ENCODE data around the gene AGAP2. TPM values are rescaled to one million over a fixed set of nuclear protein-coding genes. Genes with fewer than 3 reads are reported as not detected.

AGAP2 gene
- total RNA-seq, 2 donors from 2014 or later, result 0.75 to 4.8 TPM

- no peak for TF ChIP-seq CTCF (IDR thresholded peaks at IDR 0.05)
- Histone ChIP-seq H3K4me3 (no peak overlapping the region), H3K4me1 (peaks cover 0 to 20% of the 10 kb centered on the region in 2 donors), H3K9me3 (no peaks in the 10 kb centered on the region), H3K27ac (no peak overlapping the region), H3K27me3 (no peaks in the 10 kb centered on the region), H3K36me3 (peaks cover 13% of the 10 kb centered on the region)
- no peak for DNase-seq (ENCODE audit: low spot score)
These were observed 19.2 kb upstream of the AGAP2 start for GRCh38 chr12:57757771-57758170.

- H3K4me3 ChIP-seq, result peak overlapping the region in 1 of 2 donors; percentile 84
- peak in 1 of 2 donors; percentile 61 for TF ChIP-seq CTCF (IDR thresholded peaks at IDR 0.05)
- peaks cover 13% of the 10 kb centered on the region for H3K36me3 ChIP-seq
- H3K4me1 ChIP-seq, result peaks cover 0 to 24% of the 10 kb centered on the region in 2 donors
- peak overlapping the region in 1 of 2 donors; percentile 71 for H3K27ac ChIP-seq
- H3K27me3 ChIP-seq, result no peaks in the 10 kb centered on the region
- DNase-seq (ENCODE audit: low spot score), result no peak
- H3K9me3 ChIP-seq, result no peaks in the 10 kb centered on the region
These were observed 18.1 kb upstream of the AGAP2 start for GRCh38 chr12:57756406-57757341.

GRCh38 chr12:57755454-57756372, 17.2 kb upstream of the AGAP2 start:
- Histone ChIP-seq H3K4me3 (peak overlapping the region; percentile 68 to 84), H3K4me1 (peaks cover 0 to 34% of the 10 kb centered on the region in 2 donors), H3K9me3 (no peaks in the 10 kb centered on the region), H3K27me3 (no peaks in the 10 kb centered on the region), H3K36me3 (peaks cover 13% of the 10 kb centered on the region), H3K27ac (peak overlapping the region; percentile 71 to 73)
- no peak for DNase-seq (ENCODE audit: low spot score)
- TF ChIP-seq CTCF (IDR thresholded peaks at IDR 0.05), result no peak

- H3K4me1 ChIP-seq, result peaks cover 0 to 36% of the 10 kb centered on the region in 2 donors
- H3K36me3 ChIP-seq, result peaks cover 14% of the 10 kb centered on the region
- no peaks in the 10 kb centered on the region for H3K27me3 ChIP-seq
- peak overlapping the region; percentile 68 to 84 for H3K4me3 ChIP-seq
- H3K27ac ChIP-seq, result peak overlapping the region; percentile 71 to 73
- TF ChIP-seq CTCF (IDR thresholded peaks at IDR 0.05), result no peak
- H3K9me3 ChIP-seq, result no peaks in the 10 kb centered on the region
- DNase-seq (ENCODE audit: low spot score), result no peak
These were observed 16.6 kb upstream of the AGAP2 start for GRCh38 chr12:57755194-57755453.

GRCh38 chr12:57754411-57755193, 16.1 kb upstream of the AGAP2 start, which contains the start of gene MARCHF9:
Gene MARCHF9 (plus strand): TSS chr12:57755103. CDS start chr12:57755529, 426 bp downstream.
- no peak for DNase-seq (ENCODE audit: low spot score)

More at GRCh38 chr12:57754411-57755193, 16.1 kb upstream of the AGAP2 start, which contains the start of gene MARCHF9:
- H3K27me3 ChIP-seq, result no peaks in the 10 kb centered on the region
- H3K9me3 ChIP-seq, result no peaks in the 10 kb centered on the region
- peaks cover 19% of the 10 kb centered on the region for H3K36me3 ChIP-seq
- H3K4me1 ChIP-seq, result peaks cover 0 to 36% of the 10 kb centered on the region in 2 donors
- H3K4me3 ChIP-seq, result peak within 1 kb of the TSS; percentile 68 to 84
- peak within 1 kb of the TSS; percentile 71 to 73 for H3K27ac ChIP-seq
- TF ChIP-seq CTCF (IDR thresholded peaks at IDR 0.05), result no peak
